H1 (cell line): ENCODE measurements around the gene LILRB2.
"Not testable (repeated sequence)": the region's sequence is repeated elsewhere in the genome, so short reads cannot be mapped to it uniquely, and the experiment has no call there.

Experiments used
- CTBP2 ChIP-seq: IDR thresholded peaks from 2 replicates; pipeline ENCODE4 v1.7.0; 2011; ENCODE audit warnings: borderline replicate concordance, mild to moderate bottlenecking, moderate library complexity, mixed read lengths, low read length; ENCODE audit not compliant: insufficient read depth, insufficient read length
- EGR1 ChIP-seq: IDR thresholded peaks from 2 replicates; pipeline ENCODE4 v1.6.1; 2011; ENCODE audit warnings: low read depth, low read length, borderline replicate concordance
- EZH2 ChIP-seq: fragments of 200-600 bp; sonication (generic); IDR thresholded peaks from 2 replicates; pipeline ENCODE4 v1.7.1; 2012; ENCODE audit warnings: low read depth, mild to moderate bottlenecking, moderate library complexity, low read length, inconsistent platforms; ENCODE audit not compliant: severe bottlenecking
- POLR2A ChIP-seq, 2 experiments: IDR thresholded peaks; 1 replicate in 1 of 2; 2 replicates in 1 of 2; pipeline ENCODE4 v1.6.1; 2011; ENCODE audit warnings: low read depth in 2 of 2, low read length in 2 of 2, mild to moderate bottlenecking in 2 of 2; ENCODE audit errors: control extremely low read depth in 1 of 2
- RAD21 ChIP-seq, 2 experiments: IDR thresholded peaks in 1 of 2; conservative IDR thresholded peaks in 1 of 2; 2 replicates each; pipeline ENCODE4 v1.6.1; 2011; ENCODE audit warnings: low read depth in 2 of 2, low read length in 2 of 2, improper control_type of control experiment in 1 of 2, inconsistent platforms in 1 of 2, mild to moderate bottlenecking in 1 of 2, moderate library complexity in 1 of 2
- RBBP5 ChIP-seq: IDR thresholded peaks from 2 replicates; pipeline ENCODE4 v1.7.1; 2012; ENCODE audit warnings: low read depth, mild to moderate bottlenecking, inconsistent platforms, low read length, moderate library complexity, borderline replicate concordance
- RFX5 ChIP-seq: IDR thresholded peaks from 2 replicates; pipeline ENCODE4 v1.6.1; 2011; ENCODE audit warnings: low read depth, low read length, improper control_type of control experiment, borderline replicate concordance
- USF2 ChIP-seq: IDR thresholded peaks from 2 replicates; pipeline ENCODE4 v1.6.1; 2011; ENCODE audit warnings: low read length, improper control_type of control experiment
- TF ChIP-seq, protein P1 (sequence below), 3 experiments: IDR thresholded peaks; 1 replicate in 2 of 3; 2 replicates in 1 of 3; pipeline versions ENCODE4 v1.5.1 to v1.6.1; 2011; ENCODE audit warnings: low read length in 3 of 3, mild to moderate bottlenecking in 3 of 3, inconsistent platforms in 2 of 3, low read depth in 1 of 3, moderate library complexity in 1 of 3; ENCODE audit not compliant: insufficient read depth in 1 of 3; ENCODE audit errors: control extremely low read depth in 1 of 3

DNA sequence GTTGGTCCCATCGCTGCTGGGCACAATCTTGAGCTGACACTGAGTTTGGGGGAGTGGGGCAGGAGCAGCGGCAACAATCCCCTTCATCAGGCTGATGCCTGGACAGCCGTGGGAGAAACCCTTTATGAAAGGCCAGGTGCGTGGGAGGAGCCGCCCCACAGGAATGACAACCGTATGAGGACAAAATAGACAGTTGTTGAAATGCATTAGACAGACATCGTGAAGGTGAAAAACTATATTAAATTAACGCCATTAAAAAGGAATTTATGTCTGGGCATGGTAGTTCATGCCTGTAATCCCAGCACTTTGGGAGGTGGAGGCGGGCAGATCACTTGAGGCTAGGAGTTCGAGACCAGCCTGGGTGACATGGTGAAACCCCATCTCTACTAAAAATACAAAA, 56.3 kb downstream of the LILRB2 start:
- not testable (repeated sequence) for TF ChIP-seq RAD21 (IDR thresholded peaks at IDR 0.05 in 1 of 2, conservative IDR thresholded peaks at IDR 0.05 in 1 of 2; ENCODE audit: low read depth in 2 of 2, low read length in 2 of 2); POLR2A (IDR thresholded peaks at IDR 0.05; ENCODE audit: control extremely low read depth in 1 of 2, low read depth in 2 of 2, low read length in 2 of 2); EZH2; CTBP2; USF2; RBBP5; EGR1; RFX5
- TF ChIP-seq, protein P1, sequence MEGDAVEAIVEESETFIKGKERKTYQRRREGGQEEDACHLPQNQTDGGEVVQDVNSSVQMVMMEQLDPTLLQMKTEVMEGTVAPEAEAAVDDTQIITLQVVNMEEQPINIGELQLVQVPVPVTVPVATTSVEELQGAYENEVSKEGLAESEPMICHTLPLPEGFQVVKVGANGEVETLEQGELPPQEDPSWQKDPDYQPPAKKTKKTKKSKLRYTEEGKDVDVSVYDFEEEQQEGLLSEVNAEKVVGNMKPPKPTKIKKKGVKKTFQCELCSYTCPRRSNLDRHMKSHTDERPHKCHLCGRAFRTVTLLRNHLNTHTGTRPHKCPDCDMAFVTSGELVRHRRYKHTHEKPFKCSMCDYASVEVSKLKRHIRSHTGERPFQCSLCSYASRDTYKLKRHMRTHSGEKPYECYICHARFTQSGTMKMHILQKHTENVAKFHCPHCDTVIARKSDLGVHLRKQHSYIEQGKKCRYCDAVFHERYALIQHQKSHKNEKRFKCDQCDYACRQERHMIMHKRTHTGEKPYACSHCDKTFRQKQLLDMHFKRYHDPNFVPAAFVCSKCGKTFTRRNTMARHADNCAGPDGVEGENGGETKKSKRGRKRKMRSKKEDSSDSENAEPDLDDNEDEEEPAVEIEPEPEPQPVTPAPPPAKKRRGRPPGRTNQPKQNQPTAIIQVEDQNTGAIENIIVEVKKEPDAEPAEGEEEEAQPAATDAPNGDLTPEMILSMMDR (IDR thresholded peaks at IDR 0.05; ENCODE audit: control extremely low read depth in 1 of 3, insufficient read depth in 1 of 3, low read depth in 1 of 3, low read length in 3 of 3), result not testable (repeated sequence)
